ENCODE measurements around the gene AP3M1. TPM values are rescaled to one million over a fixed set of nuclear protein-coding genes. Genes with fewer than 3 reads are reported as not detected.

The AP3M1 gene
- total RNA-seq, 1 experiment from 2014 or later = 37.4 TPM

GRCh38 chr10:74075906-74076305 lies 74.7 kb downstream of the AP3M1 start:
- Histone ChIP-seq H2AK5ac (ENCODE audit: insufficient read length, low read length) (no peak overlapping the region), H3K18ac (ENCODE audit: insufficient read length, low read depth, low read length) (no peak overlapping the region), H2BK120ac (ENCODE audit: low read depth, low read length, poor library complexity, severe bottlenecking) (no peak overlapping the region), H3T11ph (ENCODE audit: low read length) (no peak overlapping the region), H4K8ac (replicated peaks; ENCODE audit: insufficient read length, low read depth, low read length) (no peak overlapping the region), H4K20me1 (ENCODE audit: control insufficient read depth, insufficient read depth, insufficient read length) (no peaks in the 10 kb centered on the region), H3K79me2 (ENCODE audit: insufficient read depth, low read length) (no peaks in the 10 kb centered on the region), H4K91ac (ENCODE audit: insufficient read length, low read depth, low read length) (no peak overlapping the region), H4K5ac (ENCODE audit: insufficient read length, low read depth, low read length) (no peak overlapping the region), H2BK12ac (ENCODE audit: insufficient read length, low read depth, low read length) (no peak overlapping the region), H3K23ac (ENCODE audit: insufficient read length, low read depth, low read length) (no peak overlapping the region), H2BK20ac (ENCODE audit: low read depth, low read length, poor library complexity, severe bottlenecking) (no peak overlapping the region), H3K4ac (ENCODE audit: low read depth, low read length) (no peak overlapping the region), H2AFZ (ENCODE audit: low read length) (no peak overlapping the region), H3K23me2 (ENCODE audit: insufficient read length, low read depth, low read length, poor library complexity, severe bottlenecking) (no peaks in the 10 kb centered on the region), H3K27me3 (ENCODE audit: insufficient read depth, low read length) (no peaks in the 10 kb centered on the region), H3K9me3 (ENCODE audit: control insufficient read depth, low read depth, low read length) (no peaks in the 10 kb centered on the region), H2BK15ac (ENCODE audit: low read depth, low read length) (no peak overlapping the region), H3K4me1 (ENCODE audit: insufficient read depth, low read length) (peaks cover 12% of the 10 kb centered on the region; the same call in 1 of the 2 replicates), H3K56ac (ENCODE audit: insufficient read length, low read depth, low read length) (no peak overlapping the region), H3K79me1 (ENCODE audit: insufficient read depth, low read depth, low read length, poor library complexity, severe bottlenecking) (no peaks in the 10 kb centered on the region), H2BK5ac (ENCODE audit: insufficient read length, low read length) (no peak overlapping the region), H3K27ac (ENCODE audit: insufficient read length, low read depth, low read length) (peak overlapping the region; percentile 10), H3K4me2 (ENCODE audit: insufficient read depth, insufficient read length, low read length) (no peak overlapping the region), H3K9ac (ENCODE audit: extremely low read depth, insufficient read length, low read length) (no peak overlapping the region), H3K14ac (ENCODE audit: insufficient read depth, low read length) (no peak overlapping the region)
- WGBS (ENCODE audit: extremely low coverage, insufficient read length, low lambda C conversion rate) = no CpG with 5 or more reads among the region's 5 CpGs
- Mint-ChIP-seq H3K36me3 (ENCODE audit: insufficient read depth in 1 of 3, low read depth in 3 of 3) (peaks cover 25 to 60% (median 43%) of the 10 kb centered on the region in 3 experiments; a peak in 6 of 7 replicates), H3K9me3 (no peaks in the 10 kb centered on the region), H3K27me3 (ENCODE audit: low read depth) (no peaks in the 10 kb centered on the region), H3K4me3 (no peak overlapping the region), H3K4me1 (peaks cover 51 to 57% of the 10 kb centered on the region in 2 experiments), H3K27ac (peak overlapping the region in 2 of 3 experiments; percentile 41 to 90; a peak in 3 of 7 replicates)
- DNase-seq = no peak
- TF ChIP-seq CTCF (conservative IDR thresholded peaks at IDR 0.05) = no peak

All from H9 (cell line).